T-helper 1 cell treated with Interleukin-12 subunit alpha and Interleukin-12 subunit beta and Interleukin-4 antibody, amounts not matched to agents 30 μg/mL and 1 μg/mL, for 36 hours (primary cell): Measurements from ENCODE around the gene UBXN10.
"Not testable (repeated sequence)": the region's sequence is repeated elsewhere in the genome, so short reads cannot be mapped to it uniquely, and the experiment has no call there.

Source experiments
- H3K27ac Mint-ChIP-seq: one replicate; pipeline ENCODE4 v1.8.0; 2021; ENCODE audit warnings: mild to moderate bottlenecking, mixed read lengths
- H3K27me3 Mint-ChIP-seq: one replicate; pipeline ENCODE4 v1.8.0; 2021; ENCODE audit warnings: low read depth, mixed read lengths
- H3K36me3 Mint-ChIP-seq: one replicate; pipeline ENCODE4 v1.8.0; 2021; ENCODE audit warnings: low read depth, mixed read lengths
- H3K4me1 Mint-ChIP-seq: one replicate; pipeline ENCODE4 v1.8.0; 2021; ENCODE audit warnings: low read depth, mixed read lengths
- H3K4me3 Mint-ChIP-seq: one replicate; pipeline ENCODE4 v1.8.0; 2021; ENCODE audit warnings: mild to moderate bottlenecking, moderate library complexity, mixed read lengths
- H3K9me3 Mint-ChIP-seq: one replicate; pipeline ENCODE4 v1.8.0; 2021; ENCODE audit warnings: mixed read lengths

Gene UBXN10

DNA sequence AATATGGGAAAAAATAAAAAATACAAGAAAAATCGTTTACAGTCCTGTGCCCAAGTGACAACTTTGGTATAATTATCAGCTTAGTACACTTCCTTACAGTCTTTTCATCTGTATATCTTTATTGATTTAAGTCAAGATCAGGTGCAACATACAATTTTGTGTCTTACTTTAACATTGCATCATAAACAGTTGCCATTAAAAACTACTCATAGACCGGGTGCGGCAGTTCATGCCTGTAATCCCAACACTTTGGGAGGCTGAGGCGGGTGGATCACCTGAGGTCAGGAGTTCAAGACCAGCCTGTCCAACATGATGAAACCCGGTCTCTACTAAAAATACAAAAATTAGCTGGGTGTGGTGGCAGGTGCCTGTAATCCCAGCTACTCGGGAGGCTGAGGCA, 33.2 kb downstream of the UBXN10 start:
- not testable (repeated sequence) for H3K27ac Mint-ChIP-seq, H3K4me3 Mint-ChIP-seq, H3K36me3 Mint-ChIP-seq, H3K4me1 Mint-ChIP-seq, H3K9me3 Mint-ChIP-seq
- H3K27me3 Mint-ChIP-seq = peaks cover 42% of the 10 kb centered on the region

DNA sequence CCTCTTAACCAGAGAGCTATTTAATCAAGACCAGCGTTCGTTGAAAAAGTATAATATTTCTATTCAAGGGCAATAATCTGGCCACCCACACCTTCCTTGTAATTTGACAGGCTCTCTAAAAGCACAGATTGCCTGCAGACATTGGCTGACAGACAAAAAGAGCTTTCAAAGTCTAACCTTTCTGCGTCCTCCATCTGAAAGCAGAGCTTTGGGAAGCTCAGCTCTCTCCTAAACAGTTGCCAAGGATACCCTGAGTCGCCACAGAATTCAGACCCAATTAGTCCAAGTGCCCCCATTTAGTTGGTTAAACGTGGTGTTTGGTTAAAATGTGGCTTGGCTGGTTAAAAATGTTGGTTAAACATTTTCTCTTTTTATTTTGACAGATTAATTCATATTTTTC, 34.1 kb downstream of the UBXN10 start:
- Mint-ChIP-seq H3K27me3 (peaks cover 42% of the 10 kb centered on the region), H3K4me1 (no peaks in the 10 kb centered on the region), H3K27ac (no peak overlapping the region), H3K4me3 (no peak overlapping the region), H3K9me3 (no peaks in the 10 kb centered on the region), H3K36me3 (no peaks in the 10 kb centered on the region)

DNA sequence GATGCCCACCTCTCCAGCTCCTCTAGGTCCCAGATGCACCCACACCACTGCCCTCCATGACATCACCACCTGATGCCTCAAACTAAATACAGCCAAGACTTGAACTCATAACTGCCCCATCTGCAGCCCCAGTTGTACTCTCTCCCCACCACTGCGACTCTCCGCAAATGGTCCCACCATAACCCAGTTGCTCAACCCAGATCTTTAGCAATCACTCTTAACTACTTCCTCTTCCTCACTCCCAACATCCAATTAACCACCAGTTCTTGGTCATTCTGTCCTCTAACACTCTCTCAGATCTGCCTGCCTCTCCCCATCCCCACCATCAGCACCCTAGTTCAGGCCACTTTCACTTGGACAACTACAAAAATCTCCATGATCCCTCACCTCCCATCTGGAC, 37.2 kb downstream of the UBXN10 start:
- H3K27ac Mint-ChIP-seq = no peak overlapping the region
- H3K4me3 Mint-ChIP-seq = no peak overlapping the region
- peaks cover 46% of the 10 kb centered on the region for H3K27me3 Mint-ChIP-seq
- no peaks in the 10 kb centered on the region for H3K4me1 Mint-ChIP-seq
- H3K36me3 Mint-ChIP-seq = no peaks in the 10 kb centered on the region
- no peaks in the 10 kb centered on the region for H3K9me3 Mint-ChIP-seq

DNA sequence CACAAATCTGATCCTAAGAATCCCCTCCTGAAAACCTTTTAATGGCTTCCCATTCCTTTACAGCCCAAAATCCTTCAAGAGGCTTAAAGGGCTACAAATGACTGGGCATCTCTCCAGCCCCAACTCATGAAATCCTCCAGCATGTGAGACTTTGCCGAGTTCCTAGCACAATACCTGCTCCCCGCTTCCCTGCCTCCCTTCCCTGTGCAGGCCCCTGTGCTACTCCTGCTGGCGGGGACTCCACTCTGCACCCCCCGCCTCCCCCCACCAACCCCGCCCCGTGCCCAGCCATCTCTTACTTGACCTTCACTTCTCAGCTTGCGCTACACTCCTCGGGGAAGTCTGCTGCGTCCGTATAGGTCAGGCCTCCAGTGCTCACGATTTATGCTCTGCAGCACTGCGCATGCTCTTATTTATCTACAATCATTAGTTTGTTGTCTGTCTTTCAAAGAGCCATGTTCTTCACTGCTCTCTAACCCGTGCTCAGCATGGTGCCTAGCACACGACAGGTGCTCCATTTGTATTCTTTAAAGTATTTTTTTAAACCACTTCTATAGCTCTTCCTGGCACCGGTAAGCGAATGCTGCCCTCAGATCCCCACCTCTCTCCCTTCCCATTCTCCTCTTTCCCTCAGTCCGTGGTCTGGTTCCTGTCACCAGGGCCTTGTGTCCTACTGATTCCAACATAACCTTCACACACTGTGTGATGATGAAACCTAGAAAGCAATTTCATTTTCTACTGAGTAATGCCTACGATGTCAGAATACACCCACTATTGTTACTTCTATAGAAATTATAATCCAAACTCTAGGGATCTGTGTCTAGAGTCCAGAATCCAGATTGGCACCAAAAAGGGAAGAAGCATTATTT, 37.9 kb downstream of the UBXN10 start:
- H3K36me3 Mint-ChIP-seq = no peaks in the 10 kb centered on the region
- peaks cover 52% of the 10 kb centered on the region for H3K27me3 Mint-ChIP-seq
- H3K27ac Mint-ChIP-seq = no peak overlapping the region
- H3K4me1 Mint-ChIP-seq = no peaks in the 10 kb centered on the region
- H3K4me3 Mint-ChIP-seq = no peak overlapping the region
- no peaks in the 10 kb centered on the region for H3K9me3 Mint-ChIP-seq

DNA sequence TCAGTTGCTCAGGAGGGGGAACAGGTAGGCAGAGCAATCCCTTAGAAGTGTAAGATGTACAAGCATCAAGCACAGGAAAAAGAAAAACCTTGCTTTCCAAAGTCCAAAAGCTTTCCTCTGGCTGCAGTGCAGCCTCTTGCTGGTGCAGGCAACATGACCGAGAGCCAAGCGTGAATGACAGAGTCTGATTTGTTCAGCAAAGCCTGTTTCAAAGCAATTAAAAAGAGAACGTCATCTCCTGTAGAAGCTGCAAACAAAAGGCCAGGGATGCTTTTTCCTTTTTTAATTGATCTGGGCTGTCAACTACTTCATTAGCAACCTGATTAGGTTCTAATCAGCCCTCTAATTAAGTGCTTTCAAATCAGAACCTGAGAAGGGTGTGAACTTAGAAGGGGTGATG, 38.6 kb downstream of the UBXN10 start:
- Mint-ChIP-seq H3K9me3 (no peaks in the 10 kb centered on the region), H3K27me3 (peaks cover 55% of the 10 kb centered on the region), H3K4me3 (no peak overlapping the region), H3K4me1 (no peaks in the 10 kb centered on the region), H3K27ac (no peak overlapping the region), H3K36me3 (no peaks in the 10 kb centered on the region)

DNA sequence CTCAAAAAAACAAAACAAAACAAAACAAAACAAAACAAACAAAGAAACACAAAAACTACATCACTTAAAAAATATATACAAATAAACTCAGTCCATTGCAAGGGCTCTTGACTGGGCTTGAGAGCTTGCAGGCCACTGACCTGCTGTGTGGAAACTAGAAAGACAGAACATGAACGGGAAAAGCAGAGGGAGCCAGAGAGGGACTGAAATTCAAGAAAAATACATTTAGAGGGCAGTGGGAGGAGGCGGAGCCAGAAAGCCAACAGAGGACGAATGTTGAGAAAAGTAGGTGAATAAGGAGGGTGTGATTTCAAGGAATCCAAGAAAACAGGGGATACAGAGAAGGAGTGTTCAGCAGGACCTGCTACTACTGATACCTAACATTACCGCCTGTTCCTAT, 41.8 kb downstream of the UBXN10 start:
- Mint-ChIP-seq H3K4me1 (no peaks in the 10 kb centered on the region), H3K9me3 (no peaks in the 10 kb centered on the region), H3K36me3 (no peaks in the 10 kb centered on the region), H3K4me3 (no peak overlapping the region), H3K27ac (no peak overlapping the region), H3K27me3 (peaks cover 58% of the 10 kb centered on the region)

DNA sequence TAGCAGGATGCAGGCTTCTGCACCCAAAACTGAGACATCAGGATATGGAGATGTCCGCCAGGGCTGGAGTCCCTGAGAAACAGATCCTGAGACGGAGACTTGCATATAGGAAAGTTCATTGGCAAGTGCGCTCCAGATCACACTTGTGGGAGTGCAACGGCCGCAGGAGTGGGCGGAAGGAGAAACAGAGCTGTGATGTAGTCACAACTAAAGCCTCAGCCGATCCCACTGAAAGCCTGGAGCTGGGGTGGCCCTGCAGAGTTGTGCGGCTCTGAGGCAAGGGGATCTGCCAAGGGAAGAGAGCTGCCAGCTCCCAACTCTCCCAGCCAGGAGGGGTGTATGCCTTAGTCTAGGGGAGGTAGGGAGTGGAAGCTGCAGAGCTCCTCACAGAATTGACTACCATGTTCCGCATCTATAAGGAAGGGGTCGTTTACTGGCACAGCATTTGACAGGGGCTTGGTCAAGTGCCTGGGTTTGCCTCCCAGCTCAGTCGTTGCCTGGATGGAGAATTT, 42.5 kb downstream of the UBXN10 start:
- H3K4me1 Mint-ChIP-seq = no peaks in the 10 kb centered on the region
- H3K27me3 Mint-ChIP-seq = peaks cover 58% of the 10 kb centered on the region
- H3K9me3 Mint-ChIP-seq = no peaks in the 10 kb centered on the region
- no peaks in the 10 kb centered on the region for H3K36me3 Mint-ChIP-seq
- H3K27ac Mint-ChIP-seq = no peak overlapping the region
- no peak overlapping the region for H3K4me3 Mint-ChIP-seq

DNA sequence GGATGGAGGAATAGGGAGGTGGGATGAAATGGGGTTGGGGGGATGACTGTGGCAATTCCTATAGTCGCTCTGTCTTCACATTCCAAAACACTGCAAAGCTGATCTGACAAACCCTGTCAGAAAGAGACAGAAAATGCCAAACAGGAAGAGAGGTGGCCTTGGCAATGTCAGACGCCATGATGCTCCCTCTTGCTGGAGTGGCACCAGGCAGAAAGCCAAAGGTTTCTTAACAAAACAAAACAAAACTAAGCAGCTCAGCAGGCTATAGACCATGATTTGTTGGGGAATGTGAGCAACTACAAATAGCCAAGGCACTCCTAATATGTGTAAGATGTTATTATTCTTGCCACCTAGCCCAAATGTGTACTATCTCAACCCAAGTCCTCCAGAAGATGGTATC, 43.3 kb downstream of the UBXN10 start:
- H3K9me3 Mint-ChIP-seq = no peaks in the 10 kb centered on the region
- peaks cover 58% of the 10 kb centered on the region for H3K27me3 Mint-ChIP-seq
- no peak overlapping the region for H3K27ac Mint-ChIP-seq
- no peaks in the 10 kb centered on the region for H3K36me3 Mint-ChIP-seq
- no peaks in the 10 kb centered on the region for H3K4me1 Mint-ChIP-seq
- no peak overlapping the region for H3K4me3 Mint-ChIP-seq

DNA sequence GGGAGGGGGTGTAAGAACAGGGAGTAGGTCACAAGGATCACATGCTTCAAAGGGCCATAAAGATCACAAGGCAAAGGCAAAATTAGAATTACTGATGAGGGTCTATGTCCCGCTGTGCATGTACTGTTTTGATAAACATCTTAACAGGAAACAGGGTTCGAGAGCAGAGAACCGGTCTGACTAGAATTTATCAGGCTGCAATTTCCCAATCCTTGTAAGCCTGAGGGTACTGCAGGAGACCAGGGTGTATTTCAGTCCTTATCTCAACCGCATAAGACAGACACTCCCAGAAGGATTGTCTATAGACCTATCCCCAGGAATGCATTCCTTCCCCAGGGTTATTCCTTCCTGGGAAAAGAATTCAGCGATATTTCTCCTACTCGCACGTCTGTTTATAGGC, 46.7 kb downstream of the UBXN10 start:
- H3K9me3 Mint-ChIP-seq, H3K4me1 Mint-ChIP-seq, H3K4me3 Mint-ChIP-seq, H3K36me3 Mint-ChIP-seq, H3K27ac Mint-ChIP-seq: not testable (repeated sequence)
- peaks cover 62% of the 10 kb centered on the region for H3K27me3 Mint-ChIP-seq

DNA sequence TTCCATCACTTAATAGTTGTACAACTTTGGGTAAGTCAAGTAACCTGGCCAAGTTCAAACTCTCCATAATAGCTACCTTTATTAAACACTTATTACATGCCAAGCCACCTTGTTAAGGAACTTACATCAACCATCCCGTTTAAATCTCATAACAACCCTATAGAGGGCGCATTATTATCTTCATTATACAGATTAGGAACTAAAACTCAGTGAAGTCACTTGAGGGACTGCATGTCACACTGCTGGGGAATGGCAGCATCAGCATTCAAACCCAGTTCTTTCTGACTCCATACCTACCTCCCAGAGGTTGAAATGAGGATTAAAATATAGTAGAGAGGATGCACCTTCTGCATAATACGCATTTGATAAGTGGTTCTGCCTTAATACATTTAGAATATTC, 47.5 kb downstream of the UBXN10 start:
- no peaks in the 10 kb centered on the region for H3K36me3 Mint-ChIP-seq
- H3K9me3 Mint-ChIP-seq = no peaks in the 10 kb centered on the region
- H3K4me1 Mint-ChIP-seq = no peaks in the 10 kb centered on the region
- H3K4me3 Mint-ChIP-seq = no peak overlapping the region
- no peak overlapping the region for H3K27ac Mint-ChIP-seq
- H3K27me3 Mint-ChIP-seq = peaks cover 58% of the 10 kb centered on the region

DNA sequence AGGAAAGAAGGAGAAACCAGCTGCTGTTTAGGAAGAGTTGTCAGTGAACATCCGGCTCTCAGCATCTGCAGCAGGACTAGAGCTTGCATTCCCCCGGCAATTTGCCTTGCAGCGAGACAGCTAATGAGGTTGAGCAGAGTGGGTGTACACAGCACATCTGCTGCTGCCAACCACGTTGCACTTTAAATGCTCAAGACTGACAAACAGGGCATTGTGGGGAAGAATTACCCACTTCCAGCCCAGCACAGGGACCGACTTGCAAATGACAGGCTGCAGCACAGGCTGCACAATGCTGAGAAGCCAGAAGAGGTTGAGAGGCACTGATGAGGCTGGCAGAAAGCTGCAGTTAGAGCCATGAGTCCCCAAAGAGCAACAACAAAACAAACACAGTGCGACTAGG, 48.0 kb downstream of the UBXN10 start:
- no peaks in the 10 kb centered on the region for H3K36me3 Mint-ChIP-seq
- H3K4me1 Mint-ChIP-seq = no peaks in the 10 kb centered on the region

DNA sequence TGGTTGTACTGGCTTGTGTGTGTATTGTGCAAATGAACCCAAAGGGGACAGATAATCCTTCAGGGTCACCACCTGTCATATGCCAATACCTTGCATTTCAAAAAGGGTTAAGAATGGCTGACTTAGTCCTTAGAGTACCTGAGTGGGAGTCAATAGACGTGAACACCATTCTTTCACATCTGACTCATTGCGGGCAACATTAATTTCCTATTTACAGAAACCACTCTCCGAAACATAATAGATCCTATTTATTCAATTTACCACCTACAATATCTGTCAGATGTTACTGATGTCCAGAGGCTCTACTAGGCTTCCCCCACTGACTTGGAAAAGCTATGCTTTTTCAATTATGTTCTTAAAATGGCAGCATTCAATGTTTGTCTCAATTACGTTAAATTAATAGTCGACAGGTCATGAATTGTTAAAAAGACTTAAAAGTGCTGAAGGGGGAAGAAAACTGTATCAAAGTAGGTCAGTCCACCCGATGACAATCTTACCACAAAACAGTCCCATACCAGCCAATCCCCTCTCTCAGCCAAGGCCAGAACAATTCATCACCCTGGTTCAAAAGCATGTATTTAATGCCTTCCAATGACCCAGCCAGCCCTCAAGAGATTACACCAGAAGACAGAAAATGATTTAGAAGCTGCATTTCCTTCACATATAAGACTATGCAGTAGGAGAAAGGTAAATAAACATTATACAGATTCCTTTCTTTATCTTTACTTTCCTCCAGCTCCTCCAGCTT, 49.1 kb downstream of the UBXN10 start:
- Mint-ChIP-seq H3K27me3 (peaks cover 53% of the 10 kb centered on the region), H3K27ac (no peak overlapping the region), H3K9me3 (no peaks in the 10 kb centered on the region), H3K4me1 (no peaks in the 10 kb centered on the region), H3K4me3 (no peak overlapping the region), H3K36me3 (no peaks in the 10 kb centered on the region)

More for the DNA sequence above, 48.0 kb downstream of the UBXN10 start:
- H3K27me3 Mint-ChIP-seq = peaks cover 55% of the 10 kb centered on the region
- H3K4me3 Mint-ChIP-seq = no peak overlapping the region
- H3K27ac Mint-ChIP-seq = no peak overlapping the region
- H3K9me3 Mint-ChIP-seq = no peaks in the 10 kb centered on the region

DNA sequence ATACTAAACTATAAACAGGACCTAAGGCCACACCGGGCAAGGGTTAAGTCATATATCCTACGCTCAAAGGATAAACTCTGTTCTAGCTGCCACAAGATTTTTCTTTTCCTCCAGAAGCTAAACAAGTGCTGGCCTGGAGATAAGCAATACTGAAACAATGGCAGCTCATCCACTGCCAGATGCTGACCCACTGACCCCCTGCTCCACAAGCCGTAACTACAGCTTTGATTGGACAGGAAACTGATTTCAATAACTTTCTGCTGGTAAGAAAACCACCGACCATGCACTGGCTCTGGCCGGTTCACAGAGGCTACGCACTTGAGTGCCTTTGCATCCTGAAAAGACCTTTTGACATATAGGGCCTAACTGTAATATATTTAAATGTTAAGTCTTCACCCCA, 51.8 kb downstream of the UBXN10 start:
- Mint-ChIP-seq H3K36me3 (no peaks in the 10 kb centered on the region), H3K4me3 (no peak overlapping the region), H3K27me3 (peaks cover 60% of the 10 kb centered on the region), H3K27ac (no peak overlapping the region), H3K9me3 (no peaks in the 10 kb centered on the region), H3K4me1 (no peaks in the 10 kb centered on the region)

DNA sequence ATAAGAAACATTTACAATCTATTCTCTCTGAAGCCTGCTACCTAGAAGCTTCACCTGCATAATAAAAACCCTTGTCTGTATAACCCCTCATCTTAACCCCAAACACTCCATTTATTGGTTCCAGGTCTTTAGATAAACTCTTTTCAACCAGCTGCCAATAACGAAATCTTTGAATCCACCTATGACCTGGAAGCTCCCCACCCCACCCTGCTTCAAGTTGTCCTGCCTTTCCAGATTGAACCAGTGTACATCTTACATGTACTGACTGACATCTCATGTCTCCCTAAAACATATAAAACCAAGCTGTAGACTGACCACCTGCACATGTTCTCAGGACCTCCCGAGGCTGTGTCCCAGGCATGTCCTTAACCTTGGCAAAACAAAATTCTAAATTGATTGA, 54.1 kb downstream of the UBXN10 start:
- no peak overlapping the region for H3K27ac Mint-ChIP-seq
- H3K4me3 Mint-ChIP-seq = no peak overlapping the region
- H3K27me3 Mint-ChIP-seq = peaks cover 38% of the 10 kb centered on the region

DNA sequence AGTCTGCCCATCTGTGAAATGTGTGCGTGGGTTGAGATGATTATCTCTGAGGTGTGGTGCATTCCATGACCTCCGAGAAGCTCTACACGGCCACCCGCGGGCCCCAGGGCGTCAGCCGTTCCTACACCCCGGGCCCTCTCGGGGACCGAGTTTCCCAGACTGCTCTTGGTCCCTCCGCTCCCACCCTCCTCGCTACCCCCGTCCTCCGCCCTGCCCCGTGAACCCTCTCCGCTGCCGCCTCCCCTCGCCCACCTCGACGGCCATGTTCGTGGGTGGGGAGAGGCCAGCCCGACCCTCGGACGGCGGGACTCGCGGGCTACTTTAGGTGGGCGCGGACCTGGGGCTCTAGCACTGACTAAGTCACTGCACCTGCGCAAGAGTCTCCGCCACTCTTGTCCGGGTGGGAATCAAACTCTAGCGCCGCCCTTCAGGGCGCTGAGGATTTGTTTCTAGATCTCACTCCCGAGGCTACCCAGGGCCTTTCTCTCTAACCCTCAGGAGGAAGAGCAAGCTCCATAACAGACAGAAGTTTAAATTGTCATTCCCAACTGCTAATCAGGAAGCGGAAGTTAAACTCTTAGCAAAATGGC, 57.1 kb downstream of the UBXN10 start:
- no peaks in the 10 kb centered on the region for H3K4me1 Mint-ChIP-seq
- no peak overlapping the region for H3K4me3 Mint-ChIP-seq
- H3K9me3 Mint-ChIP-seq = no peaks in the 10 kb centered on the region
- H3K36me3 Mint-ChIP-seq = no peaks in the 10 kb centered on the region
- H3K27me3 Mint-ChIP-seq = peaks cover 18% of the 10 kb centered on the region
- H3K27ac Mint-ChIP-seq = no peak overlapping the region

More for the DNA sequence above, 54.1 kb downstream of the UBXN10 start:
- Mint-ChIP-seq H3K9me3 (no peaks in the 10 kb centered on the region), H3K4me1 (no peaks in the 10 kb centered on the region), H3K36me3 (no peaks in the 10 kb centered on the region)
